A673 (cell line): Measurements from ENCODE around the gene LETMD1.
A peak's percentile ranks its signal among the peaks of the same experiment; 100 is the strongest.

Experiments
- EZH2 ChIP-seq: fragments of 200-600 bp; sonication (generic); IDR thresholded peaks from 2 replicates; pipeline ENCODE4 v1.6.1; 2017; ENCODE audit warnings: borderline replicate concordance, low read depth, mild to moderate bottlenecking, mixed read lengths, antibody characterized with exemption, low read length; ENCODE audit not compliant: poor library complexity, severe bottlenecking
- TF ChIP-seq, protein P1 (sequence below): fragments of 300-800, 200-600 bp; sonication (generic); conservative IDR thresholded peaks from 2 replicates; pipeline ENCODE4 v1.5.1; 2017; ENCODE audit warnings: low read depth, mild to moderate bottlenecking, antibody characterized with exemption, low read length, moderate library complexity, mixed read lengths

- TF ChIP-seq, protein P1, sequence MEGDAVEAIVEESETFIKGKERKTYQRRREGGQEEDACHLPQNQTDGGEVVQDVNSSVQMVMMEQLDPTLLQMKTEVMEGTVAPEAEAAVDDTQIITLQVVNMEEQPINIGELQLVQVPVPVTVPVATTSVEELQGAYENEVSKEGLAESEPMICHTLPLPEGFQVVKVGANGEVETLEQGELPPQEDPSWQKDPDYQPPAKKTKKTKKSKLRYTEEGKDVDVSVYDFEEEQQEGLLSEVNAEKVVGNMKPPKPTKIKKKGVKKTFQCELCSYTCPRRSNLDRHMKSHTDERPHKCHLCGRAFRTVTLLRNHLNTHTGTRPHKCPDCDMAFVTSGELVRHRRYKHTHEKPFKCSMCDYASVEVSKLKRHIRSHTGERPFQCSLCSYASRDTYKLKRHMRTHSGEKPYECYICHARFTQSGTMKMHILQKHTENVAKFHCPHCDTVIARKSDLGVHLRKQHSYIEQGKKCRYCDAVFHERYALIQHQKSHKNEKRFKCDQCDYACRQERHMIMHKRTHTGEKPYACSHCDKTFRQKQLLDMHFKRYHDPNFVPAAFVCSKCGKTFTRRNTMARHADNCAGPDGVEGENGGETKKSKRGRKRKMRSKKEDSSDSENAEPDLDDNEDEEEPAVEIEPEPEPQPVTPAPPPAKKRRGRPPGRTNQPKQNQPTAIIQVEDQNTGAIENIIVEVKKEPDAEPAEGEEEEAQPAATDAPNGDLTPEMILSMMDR = peak; percentile 97
- TF ChIP-seq EZH2 = no peak
These were observed at the start of gene LETMD1 for GRCh38 chr12:51047655-51048540.
